ENCODE results near the gene VPREB1. TPM values are rescaled to one million over a fixed set of nuclear protein-coding genes. Genes with fewer than 3 reads are reported as not detected.

The VPREB1 gene
- total RNA-seq, 1 experiment from 2014 or later = not detected

GRCh38 chr22:22229683-22230420 is 14.7 kb upstream of the VPREB1 start:
- no peaks in the 10 kb centered on the region for H3K27me3 ChIP-seq (ENCODE audit: insufficient read depth, low read length)
- no peaks in the 10 kb centered on the region for H3K9me3 ChIP-seq (ENCODE audit: control insufficient read depth in 1 of 2, insufficient read depth in 1 of 2, low read depth in 1 of 2, low read length in 2 of 2)
- intact Hi-C loops (cut with micrococcal nuclease) = no loop called here
- H2AFZ ChIP-seq (ENCODE audit: low read depth, low read length, poor library complexity, severe bottlenecking) = no peak overlapping the region
- H3K27ac ChIP-seq (ENCODE audit: low read depth, low read length) = no peak overlapping the region
- no peak for DNase-seq (ENCODE audit: low read depth, low spot score)
- ChIA-PET CTCF (no interaction called here), POLR2A (no interaction called here), RAD21 (ENCODE audit: low non-redundant PET in 1 of 2, low total read pairs in 2 of 2, uncharacterized antibody in 2 of 2, unreplicated experiment in 2 of 2) (no interaction called here)
- H3K4me1 ChIP-seq (ENCODE audit: control insufficient read depth in 1 of 2, insufficient read depth in 2 of 2, low read length in 2 of 2) = no peaks in the 10 kb centered on the region
- no peak for ATAC-seq
- H3K4me3 ChIP-seq (replicated peaks in 1 of 2; ENCODE audit: low read depth in 1 of 2, low read length in 2 of 2) = no peak overlapping the region
- no peaks in the 10 kb centered on the region for H4K20me1 ChIP-seq (ENCODE audit: insufficient read depth)
- H3K79me2 ChIP-seq (ENCODE audit: insufficient read depth, low read length) = no peaks in the 10 kb centered on the region
- no peak for TF ChIP-seq SIN3A (IDR thresholded peaks at IDR 0.05; ENCODE audit: low read depth)
- no peak overlapping the region for H3K9ac ChIP-seq (ENCODE audit: low read length)
- no peak overlapping the region for H3K4me2 ChIP-seq (ENCODE audit: low read length)
- H3K36me3 ChIP-seq (ENCODE audit: control insufficient read depth in 1 of 2, insufficient read depth in 2 of 2, low read length in 2 of 2) = no peaks in the 10 kb centered on the region
- H3K9me2 ChIP-seq (ENCODE audit: insufficient read depth) = no peaks in the 10 kb centered on the region
- no TSS peak for BruUV-seq (replicated peaks)

GRCh38 chr22:22230438-22230837 is 14.1 kb upstream of the VPREB1 start:
- no peaks in the 10 kb centered on the region for H3K9me2 ChIP-seq (ENCODE audit: insufficient read depth)
- POLR2A ChIA-PET = no interaction called here
- H3K4me3 ChIP-seq (replicated peaks in 1 of 2; ENCODE audit: low read depth in 1 of 2, low read length in 2 of 2) = no peak overlapping the region
- RAD21 ChIA-PET (ENCODE audit: low non-redundant PET in 1 of 2, low total read pairs in 2 of 2, uncharacterized antibody in 2 of 2, unreplicated experiment in 2 of 2) = no interaction called here
- H3K27ac ChIP-seq (ENCODE audit: low read depth, low read length) = no peak overlapping the region
- CTCF ChIA-PET = no interaction called here
- H4K20me1 ChIP-seq (ENCODE audit: insufficient read depth) = no peaks in the 10 kb centered on the region
- H3K79me2 ChIP-seq (ENCODE audit: insufficient read depth, low read length) = no peaks in the 10 kb centered on the region
- no peak overlapping the region for H3K9ac ChIP-seq (ENCODE audit: low read length)
- no TSS peak for BruUV-seq (replicated peaks)
- no peak for TF ChIP-seq EZH2phosphoT487 (IDR thresholded peaks at IDR 0.05; ENCODE audit: borderline replicate concordance)
- TF ChIP-seq YY1 (IDR thresholded peaks at IDR 0.05; ENCODE audit: extremely low read depth, insufficient replicate concordance, low read depth, low read length) = no peak
- H3K4me2 ChIP-seq (ENCODE audit: low read length) = no peak overlapping the region
- ATAC-seq (no peak), DNase-seq (ENCODE audit: low read depth, low spot score) (no peak)
- H3K4me1 ChIP-seq (ENCODE audit: control insufficient read depth in 1 of 2, insufficient read depth in 2 of 2, low read length in 2 of 2) = no peaks in the 10 kb centered on the region
- no peaks in the 10 kb centered on the region for H3K27me3 ChIP-seq (ENCODE audit: insufficient read depth, low read length)
- H2AFZ ChIP-seq (ENCODE audit: low read depth, low read length, poor library complexity, severe bottlenecking) = no peak overlapping the region
- H3K9me3 ChIP-seq (ENCODE audit: control insufficient read depth in 1 of 2, insufficient read depth in 1 of 2, low read depth in 1 of 2, low read length in 2 of 2) = no peaks in the 10 kb centered on the region
- intact Hi-C loops (cut with micrococcal nuclease) = no loop called here
- H3K36me3 ChIP-seq (ENCODE audit: control insufficient read depth in 1 of 2, insufficient read depth in 2 of 2, low read length in 2 of 2) = no peaks in the 10 kb centered on the region
